GM18870 (cell line): ENCODE results near the gene NFKBIZ.

Experiments
- ATAC-seq: cut with Tn5 transposase; IDR thresholded peaks from one replicate; pipeline ENCODE4 v1.9.1; 2021; ENCODE audit warnings: moderate library complexity; ENCODE audit not compliant: unreplicated experiment

The NFKBIZ gene, protein sequence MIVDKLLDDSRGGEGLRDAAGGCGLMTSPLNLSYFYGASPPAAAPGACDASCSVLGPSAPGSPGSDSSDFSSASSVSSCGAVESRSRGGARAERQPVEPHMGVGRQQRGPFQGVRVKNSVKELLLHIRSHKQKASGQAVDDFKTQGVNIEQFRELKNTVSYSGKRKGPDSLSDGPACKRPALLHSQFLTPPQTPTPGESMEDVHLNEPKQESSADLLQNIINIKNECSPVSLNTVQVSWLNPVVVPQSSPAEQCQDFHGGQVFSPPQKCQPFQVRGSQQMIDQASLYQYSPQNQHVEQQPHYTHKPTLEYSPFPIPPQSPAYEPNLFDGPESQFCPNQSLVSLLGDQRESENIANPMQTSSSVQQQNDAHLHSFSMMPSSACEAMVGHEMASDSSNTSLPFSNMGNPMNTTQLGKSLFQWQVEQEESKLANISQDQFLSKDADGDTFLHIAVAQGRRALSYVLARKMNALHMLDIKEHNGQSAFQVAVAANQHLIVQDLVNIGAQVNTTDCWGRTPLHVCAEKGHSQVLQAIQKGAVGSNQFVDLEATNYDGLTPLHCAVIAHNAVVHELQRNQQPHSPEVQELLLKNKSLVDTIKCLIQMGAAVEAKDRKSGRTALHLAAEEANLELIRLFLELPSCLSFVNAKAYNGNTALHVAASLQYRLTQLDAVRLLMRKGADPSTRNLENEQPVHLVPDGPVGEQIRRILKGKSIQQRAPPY

DNA sequence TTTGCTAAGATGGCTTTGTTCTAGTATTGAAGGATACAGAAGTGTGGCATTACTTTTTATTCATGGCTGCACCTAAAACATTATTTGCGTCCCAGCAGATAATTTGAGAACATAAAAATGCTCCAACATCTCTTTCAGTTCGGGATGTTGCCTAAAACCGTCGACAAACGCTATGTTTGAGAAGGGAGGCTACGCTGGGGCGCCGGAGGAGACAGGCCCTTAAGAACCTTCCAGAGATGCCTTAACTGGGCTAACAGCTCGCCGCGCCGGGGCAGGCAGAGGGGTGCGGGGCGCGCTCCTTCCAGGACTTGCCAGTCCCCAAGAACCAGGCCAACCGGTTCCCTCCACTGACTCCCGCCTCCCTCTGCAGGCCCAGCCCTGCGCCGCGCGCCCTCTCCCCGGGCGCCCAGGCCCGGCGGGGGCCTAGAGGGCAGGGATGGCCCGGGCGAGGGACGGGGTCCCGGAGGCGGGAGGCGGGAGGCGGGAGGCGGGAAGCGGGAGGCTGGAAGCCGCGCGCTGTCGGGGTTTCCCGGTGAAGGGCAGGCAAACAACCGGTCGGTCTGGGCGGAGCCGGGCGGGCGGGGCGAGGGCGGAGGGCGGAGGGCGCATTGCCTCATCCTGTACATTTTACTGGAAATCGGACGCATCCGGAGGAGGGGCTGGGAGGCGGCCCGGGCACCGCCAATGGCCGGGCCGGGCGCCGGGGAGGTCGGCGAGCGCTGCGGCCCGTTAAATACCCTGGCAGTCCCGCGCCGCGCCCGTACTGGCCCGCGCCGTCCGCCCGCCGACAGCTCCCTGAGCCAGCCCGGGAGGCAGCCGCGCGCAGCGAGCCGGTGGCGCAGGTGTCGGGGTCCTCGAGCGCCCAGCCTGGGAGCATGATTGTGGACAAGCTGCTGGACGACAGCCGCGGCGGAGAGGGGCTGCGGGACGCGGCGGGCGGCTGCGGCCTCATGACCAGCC, at the start of gene NFKBIZ:
Gene NFKBIZ (plus strand): TSS at position 761 of the 960 bp plus-strand sequence. CDS start 115 bp downstream, at position 876.
- ATAC-seq = peak; percentile 45

DNA sequence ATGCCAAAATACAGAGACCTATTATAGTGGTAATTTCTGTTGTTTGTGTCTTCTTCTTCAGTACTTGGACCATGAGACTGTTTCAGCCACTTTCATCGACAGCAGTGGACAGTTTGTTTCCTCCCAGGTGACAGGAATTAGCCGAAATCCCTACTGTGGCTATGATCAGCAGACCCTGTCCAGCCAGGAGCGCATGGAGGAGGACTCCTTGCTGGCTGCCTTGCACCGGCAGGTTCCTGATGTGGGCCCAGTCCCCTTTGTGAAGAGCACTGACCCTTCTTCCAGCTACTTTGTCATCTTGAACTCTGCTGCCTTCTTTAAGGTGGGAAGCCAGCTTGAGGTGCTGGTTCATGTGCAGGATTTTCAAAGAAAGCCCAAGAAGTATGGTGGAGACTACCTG, 48.1 kb upstream of the NFKBIZ start:
- ATAC-seq = no peak

GRCh38 chr3:101802179-101802578, 47.1 kb upstream of the NFKBIZ start:
- ATAC-seq = no peak

DNA sequence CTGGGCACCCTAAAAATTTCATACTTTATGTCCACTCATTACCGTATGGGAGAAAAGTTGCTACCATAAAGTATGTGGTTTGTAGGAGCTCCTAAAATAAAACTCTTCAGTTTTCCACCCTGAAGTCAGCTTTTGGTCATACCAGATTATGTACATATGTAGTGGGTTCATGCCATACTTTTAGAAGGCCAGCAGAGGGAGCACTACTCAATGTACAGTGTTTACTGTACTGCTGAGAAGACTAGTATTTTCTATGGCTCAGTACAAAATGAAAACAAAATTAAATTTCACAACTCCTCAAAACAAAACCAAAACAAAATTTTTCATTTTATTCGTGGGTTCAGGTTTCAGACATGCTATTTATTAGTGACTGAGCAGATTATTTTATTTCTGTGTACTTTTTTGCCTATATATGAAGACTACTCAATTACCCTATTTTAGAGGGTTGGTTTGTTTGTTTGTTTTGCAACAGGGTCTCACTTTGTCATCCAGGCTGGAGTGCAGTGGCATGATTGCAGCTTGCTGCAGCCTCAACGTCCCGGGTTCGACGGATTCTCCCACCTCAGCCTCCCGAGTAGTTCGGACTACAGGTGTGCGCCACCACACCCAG, 46.0 kb upstream of the NFKBIZ start:
- ATAC-seq = peak; percentile 99

DNA sequence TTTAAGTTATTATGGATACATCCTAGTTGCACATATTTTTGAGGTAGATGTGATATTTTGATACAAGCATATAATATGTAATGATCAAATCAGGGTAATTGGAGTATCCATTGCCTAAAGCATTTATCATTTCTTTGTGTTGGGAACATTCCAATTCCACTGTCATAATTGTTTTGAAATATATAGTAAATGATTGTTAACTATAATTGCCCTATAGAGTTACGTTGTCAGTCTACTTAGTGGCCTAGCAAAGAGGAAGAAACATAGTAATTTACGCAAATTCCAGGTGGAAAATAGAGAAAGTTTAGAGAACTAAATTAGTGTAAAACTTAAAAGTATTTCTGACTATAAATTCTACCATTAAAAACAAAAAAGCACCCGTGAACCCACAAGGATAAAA, 45.4 kb upstream of the NFKBIZ start:
- ATAC-seq = no peak

DNA sequence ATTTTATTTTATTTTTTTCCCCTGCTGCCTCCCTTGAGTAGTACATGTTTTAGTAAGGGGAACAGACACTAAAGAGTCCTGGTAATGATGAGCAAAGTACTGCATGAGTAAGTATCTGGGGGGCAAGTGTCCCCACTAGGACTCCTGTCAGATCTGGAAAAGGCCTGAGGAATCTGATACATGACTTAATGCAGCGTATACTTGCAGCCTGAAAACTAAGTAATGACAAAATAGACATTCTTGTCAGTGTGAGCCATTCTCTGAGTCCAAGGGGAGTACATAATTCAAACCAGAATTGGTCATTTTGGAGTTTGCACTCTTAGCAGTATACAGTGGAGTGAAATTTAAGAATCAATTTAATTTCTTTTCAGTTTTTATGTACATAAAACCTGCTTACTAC, 42.8 kb upstream of the NFKBIZ start:
- ATAC-seq = no peak

- ATAC-seq = peak; percentile 48
Measured at GRCh38 chr3:101807888-101808287, 41.4 kb upstream of the NFKBIZ start.

DNA sequence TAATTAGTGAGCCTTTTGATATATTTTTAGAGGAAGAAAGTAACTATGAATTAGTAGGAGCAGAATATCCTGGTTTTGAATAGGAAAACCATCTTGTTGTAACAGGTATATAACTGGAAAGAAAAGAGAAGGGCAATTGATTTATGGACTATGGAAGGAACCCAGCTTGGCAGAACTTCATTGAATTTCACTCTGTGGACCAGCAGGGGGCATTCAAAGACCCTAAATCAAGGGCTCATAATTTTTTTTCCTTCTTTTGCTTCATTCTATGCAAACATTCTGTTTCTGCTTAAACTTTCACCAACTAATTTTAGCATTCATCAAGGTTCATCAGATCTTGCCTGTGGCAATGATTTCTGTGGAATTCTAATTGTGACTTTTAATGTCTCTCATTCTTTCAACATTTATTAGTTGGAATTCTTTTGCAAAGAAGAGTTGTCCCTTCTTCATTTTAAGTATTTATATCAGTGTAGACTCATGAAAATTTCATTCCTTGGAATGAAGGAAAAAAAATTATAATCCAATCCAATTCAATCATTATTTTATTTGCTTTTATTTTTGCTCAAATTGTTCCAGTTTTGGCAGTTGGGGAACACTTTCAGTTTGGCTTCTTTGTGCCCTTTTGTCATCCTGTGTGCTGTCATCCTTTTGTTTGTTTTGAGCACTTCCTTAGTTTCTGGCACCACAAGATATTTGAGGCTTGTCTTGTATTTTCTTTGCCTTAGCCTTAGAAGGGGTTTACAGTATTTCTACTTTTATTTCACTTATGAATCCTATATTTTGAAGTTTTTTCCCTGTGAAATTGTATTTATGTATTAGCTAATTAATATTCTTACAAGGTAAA, 39.9 kb upstream of the NFKBIZ start:
- no peak for ATAC-seq

- ATAC-seq = no peak
Measured at GRCh38 chr3:101810022-101810418, 39.3 kb upstream of the NFKBIZ start.

- ATAC-seq = no peak
Measured at GRCh38 chr3:101811875-101812274, 37.4 kb upstream of the NFKBIZ start.

GRCh38 chr3:101812895-101813294, 36.4 kb upstream of the NFKBIZ start:
- no peak for ATAC-seq

GRCh38 chr3:101813817-101814440, 35.4 kb upstream of the NFKBIZ start:
- no peak for ATAC-seq

- ATAC-seq = no peak
Measured at GRCh38 chr3:101814835-101815234, 34.5 kb upstream of the NFKBIZ start.

DNA sequence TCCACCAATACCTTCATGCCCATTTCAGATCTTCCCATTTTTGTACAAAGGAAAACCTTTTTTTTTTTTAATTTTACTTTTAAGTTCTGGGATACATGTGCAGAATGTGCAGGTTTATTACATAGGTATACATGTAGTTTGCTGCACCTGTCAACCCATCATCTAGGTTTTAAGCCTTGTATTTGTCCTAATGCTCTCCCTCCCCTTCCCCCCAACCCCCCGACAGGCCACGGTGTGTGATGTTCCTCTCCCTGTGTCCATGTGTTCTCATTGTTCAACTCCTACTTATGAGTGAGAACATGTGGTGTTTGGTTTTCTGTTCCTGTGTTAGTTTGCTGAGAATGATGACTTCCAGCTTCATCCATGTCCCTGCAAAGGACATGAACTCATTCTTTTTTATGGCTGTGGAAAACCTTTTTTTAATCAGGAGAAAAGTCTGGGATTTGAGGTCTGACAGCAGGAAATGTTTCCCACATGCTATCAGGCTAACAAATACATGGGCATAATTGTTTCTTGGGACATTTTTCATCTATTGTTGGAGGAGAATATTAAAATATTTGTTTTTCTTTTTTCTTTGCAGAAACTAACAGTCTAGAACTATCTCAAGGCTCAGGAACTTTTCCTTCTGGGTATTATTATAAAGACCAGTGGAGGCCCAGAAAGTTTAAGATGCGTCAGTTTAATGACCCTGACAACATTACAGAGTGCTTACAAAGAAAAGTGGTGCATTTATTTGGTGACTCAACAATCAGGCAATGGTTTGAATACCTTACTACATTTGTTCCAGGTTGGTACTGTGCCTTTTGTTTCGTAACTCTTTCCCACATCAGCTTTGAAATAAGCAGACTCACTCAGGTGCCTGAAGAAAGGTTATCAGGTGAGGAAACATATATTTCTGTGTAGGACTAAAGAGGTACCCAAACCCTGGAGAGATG, 32.8 kb upstream of the NFKBIZ start:
- no peak for ATAC-seq

DNA sequence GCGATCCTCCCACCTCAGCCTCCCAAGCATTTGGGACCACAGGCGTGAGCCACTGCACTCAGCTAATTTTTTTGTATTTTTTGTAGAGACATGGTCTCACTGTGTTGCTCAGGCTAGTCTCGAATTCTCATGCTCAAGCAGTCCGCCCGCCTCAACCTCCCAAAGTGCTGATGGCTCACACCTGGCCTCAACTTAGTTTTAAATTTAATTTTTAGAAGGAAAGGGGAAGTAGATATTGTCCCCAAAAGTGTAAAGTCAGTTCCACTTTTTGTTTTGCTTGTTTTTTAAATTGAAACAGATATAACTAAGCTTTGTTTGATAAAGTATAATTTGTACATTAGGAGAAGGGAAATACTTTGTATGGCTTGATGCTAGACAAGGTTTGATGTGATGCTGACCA, 31.3 kb upstream of the NFKBIZ start:
- ATAC-seq = no peak

DNA sequence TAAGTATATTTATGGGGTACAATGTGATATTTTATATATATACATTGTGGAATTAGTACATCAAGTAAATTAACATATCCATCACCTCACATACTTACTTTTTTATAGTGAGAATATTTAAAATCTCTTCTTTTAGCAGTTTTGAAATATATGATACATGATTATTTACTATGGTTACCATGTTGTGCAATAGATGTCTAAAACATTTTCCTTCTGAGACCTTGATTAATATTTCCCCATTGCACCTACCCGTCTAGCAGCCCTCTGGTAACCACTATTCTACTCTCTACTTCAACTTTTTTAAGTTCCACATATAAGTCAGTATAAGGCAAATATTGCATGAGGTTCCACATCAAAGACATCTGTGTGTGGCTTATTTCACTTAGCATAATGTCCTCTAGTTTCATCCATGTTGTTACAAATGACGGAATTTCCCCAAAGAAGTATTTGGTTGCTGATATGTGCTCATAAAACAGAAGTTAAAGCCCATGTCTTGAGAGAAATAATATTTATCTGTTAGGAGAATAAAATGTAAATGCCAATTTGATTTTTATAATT, 29.6 kb upstream of the NFKBIZ start:
- peak; percentile 76 for ATAC-seq

- ATAC-seq = no peak
Measured at GRCh38 chr3:101821503-101821902, 27.8 kb upstream of the NFKBIZ start.

DNA sequence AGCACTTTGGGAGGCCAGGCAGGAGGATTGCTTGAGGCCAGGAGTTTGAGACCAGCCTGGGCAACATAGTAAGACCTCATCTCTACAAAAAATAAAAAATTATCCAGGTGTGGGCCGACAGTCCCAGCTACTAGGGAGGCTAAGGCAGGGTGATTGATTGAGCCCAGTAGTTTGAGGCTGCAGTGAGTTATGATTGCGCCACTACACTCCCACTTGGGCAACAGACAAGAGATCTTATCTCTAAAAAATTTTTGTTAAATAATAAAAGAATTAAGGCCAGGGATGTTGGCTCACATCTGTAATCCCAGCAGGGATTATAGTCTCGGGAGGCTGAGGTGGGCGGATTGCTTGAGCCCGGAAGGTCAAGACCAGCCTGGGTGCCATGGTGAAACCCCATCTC, 25.8 kb upstream of the NFKBIZ start:
- no peak for ATAC-seq
